HG03565 (cell line): Measurements from ENCODE around the gene ADAM22.
"Not testable (repeated sequence)": the region's sequence is repeated elsewhere in the genome, so short reads cannot be mapped to it uniquely, and the experiment has no call there.

Source experiments
- ATAC-seq: cut with Tn5 transposase; IDR thresholded peaks from one replicate; pipeline ENCODE4 v1.9.1; 2021; ENCODE audit warnings: mild to moderate bottlenecking, moderate library complexity; ENCODE audit not compliant: unreplicated experiment

ADAM22 gene

GRCh38 chr7:87933953-87934698, at the start of gene ADAM22:
Gene ADAM22 (plus strand): TSS chr7:87934251. CDS start chr7:87934466, 215 bp downstream.
- peak; percentile 97 for ATAC-seq

GRCh38 chr7:87885018-87885417, 49.0 kb upstream of the ADAM22 start:
- no peak for ATAC-seq

GRCh38 chr7:87886875-87887274, 47.2 kb upstream of the ADAM22 start:
- no peak for ATAC-seq

- no peak for ATAC-seq
Measured at GRCh38 chr7:87895363-87895762, 38.7 kb upstream of the ADAM22 start.

- ATAC-seq, result no peak
Measured at GRCh38 chr7:87899255-87899654, 34.8 kb upstream of the ADAM22 start.

- ATAC-seq, result not testable (repeated sequence)
Measured at GRCh38 chr7:87907136-87907906, 26.7 kb upstream of the ADAM22 start.

- not testable (repeated sequence) for ATAC-seq
Measured at GRCh38 chr7:87908814-87909213, 25.2 kb upstream of the ADAM22 start.

GRCh38 chr7:87912121-87912520, 21.9 kb upstream of the ADAM22 start:
- ATAC-seq, result no peak

- no peak for ATAC-seq
Measured at GRCh38 chr7:87918740-87919139, 15.3 kb upstream of the ADAM22 start.

- ATAC-seq, result no peak
Measured at GRCh38 chr7:87919875-87920274, 14.2 kb upstream of the ADAM22 start.

GRCh38 chr7:87920578-87920977, 13.5 kb upstream of the ADAM22 start:
- ATAC-seq, result no peak

- ATAC-seq, result not testable (repeated sequence)
Measured at GRCh38 chr7:87922759-87923395, 11.2 kb upstream of the ADAM22 start.

GRCh38 chr7:87926581-87927461, 7.2 kb upstream of the ADAM22 start:
- ATAC-seq, result peak; percentile 96

- ATAC-seq, result no peak
Measured at GRCh38 chr7:87933605-87933952, 472 bp upstream of the ADAM22 start.

GRCh38 chr7:87934699-87935383, 790 bp downstream of the ADAM22 start:
- ATAC-seq, result no peak

- no peak for ATAC-seq
Measured at GRCh38 chr7:87935384-87935706, 1.3 kb downstream of the ADAM22 start.

- no peak for ATAC-seq
Measured at GRCh38 chr7:87941138-87941537, 7.1 kb downstream of the ADAM22 start.

GRCh38 chr7:87944547-87944946, 10.5 kb downstream of the ADAM22 start:
- ATAC-seq, result no peak

GRCh38 chr7:87945926-87946325, 11.9 kb downstream of the ADAM22 start:
- not testable (repeated sequence) for ATAC-seq

GRCh38 chr7:87948371-87948770, 14.3 kb downstream of the ADAM22 start:
- no peak for ATAC-seq
